T-helper 2 cell treated with Interferon-gamma antibody and Interleukin-4, amounts not matched to agents 5 μg/mL and 100 μg/mL, for 36 hours (primary cell): ENCODE measurements around the gene CD44.
"Not testable (repeated sequence)": the region's sequence is repeated elsewhere in the genome, so short reads cannot be mapped to it uniquely, and the experiment has no call there.

Source experiments
- DNase-seq: peaks from one replicate; pipeline ENCODE4 v3.0.0; 2021; ENCODE audit warnings: low spot score
- H3K27ac Mint-ChIP-seq: one replicate; pipeline ENCODE4 v1.8.0; 2021; ENCODE audit warnings: mild to moderate bottlenecking, mixed read lengths
- H3K27me3 Mint-ChIP-seq: one replicate; pipeline ENCODE4 v1.8.0; 2021; ENCODE audit warnings: low read depth, mixed read lengths
- H3K36me3 Mint-ChIP-seq: one replicate; pipeline ENCODE4 v1.8.0; 2021; ENCODE audit warnings: low read depth, mixed read lengths
- H3K4me1 Mint-ChIP-seq: one replicate; pipeline ENCODE4 v1.8.0; 2021; ENCODE audit warnings: low read depth, mixed read lengths
- H3K4me3 Mint-ChIP-seq: one replicate; pipeline ENCODE4 v1.8.0; 2022; ENCODE audit warnings: mild to moderate bottlenecking, moderate library complexity, mixed read lengths
- H3K9me3 Mint-ChIP-seq: one replicate; pipeline ENCODE4 v1.8.0; 2021; ENCODE audit warnings: mixed read lengths

The CD44 gene

GRCh38 chr11:35105319-35106079 lies 33.5 kb upstream of the CD44 start:
- Mint-ChIP-seq H3K36me3 (peaks cover 2% of the 10 kb centered on the region), H3K4me3 (no peak overlapping the region), H3K9me3 (no peaks in the 10 kb centered on the region), H3K4me1 (peaks cover 21% of the 10 kb centered on the region), H3K27ac (no peak overlapping the region), H3K27me3 (peaks cover 17% of the 10 kb centered on the region)
- no peak for DNase-seq

- H3K27ac Mint-ChIP-seq, result no peak overlapping the region
- H3K9me3 Mint-ChIP-seq, result no peaks in the 10 kb centered on the region
- DNase-seq, result no peak
- peaks cover 17% of the 10 kb centered on the region for H3K27me3 Mint-ChIP-seq
- H3K4me1 Mint-ChIP-seq, result peaks cover 31% of the 10 kb centered on the region
- H3K36me3 Mint-ChIP-seq, result peaks cover 2% of the 10 kb centered on the region
- peak overlapping the region; percentile 3 for H3K4me3 Mint-ChIP-seq
Measured at GRCh38 chr11:35106595-35106994, 32.4 kb upstream of the CD44 start.

- Mint-ChIP-seq H3K4me3 (no peak overlapping the region), H3K4me1 (peaks cover 37% of the 10 kb centered on the region), H3K27ac (no peak overlapping the region), H3K36me3 (peaks cover 2% of the 10 kb centered on the region), H3K27me3 (peaks cover 13% of the 10 kb centered on the region), H3K9me3 (no peaks in the 10 kb centered on the region)
- DNase-seq, result no peak
Measured at GRCh38 chr11:35107861-35108260, 31.1 kb upstream of the CD44 start.

- not testable (repeated sequence) for H3K36me3 Mint-ChIP-seq, H3K4me3 Mint-ChIP-seq, DNase-seq, H3K9me3 Mint-ChIP-seq, H3K27ac Mint-ChIP-seq
- Mint-ChIP-seq H3K27me3 (peaks cover 18% of the 10 kb centered on the region), H3K4me1 (peaks cover 37% of the 10 kb centered on the region)
Measured at GRCh38 chr11:35108336-35108735, 30.6 kb upstream of the CD44 start.

GRCh38 chr11:35109041-35109440 lies 29.9 kb upstream of the CD44 start:
- Mint-ChIP-seq H3K9me3 (no peaks in the 10 kb centered on the region), H3K4me3 (no peak overlapping the region), H3K36me3 (peaks cover 2% of the 10 kb centered on the region), H3K27me3 (peaks cover 22% of the 10 kb centered on the region), H3K27ac (no peak overlapping the region), H3K4me1 (peaks cover 37% of the 10 kb centered on the region)
- no peak for DNase-seq

- Mint-ChIP-seq H3K4me1 (peaks cover 37% of the 10 kb centered on the region), H3K9me3 (no peaks in the 10 kb centered on the region), H3K4me3 (no peak overlapping the region), H3K27ac (no peak overlapping the region), H3K36me3 (peaks cover 2% of the 10 kb centered on the region), H3K27me3 (peaks cover 26% of the 10 kb centered on the region)
- DNase-seq, result no peak
Measured at GRCh38 chr11:35109827-35110226, 29.1 kb upstream of the CD44 start.

- Mint-ChIP-seq H3K36me3 (peaks cover 2% of the 10 kb centered on the region), H3K27me3 (peaks cover 30% of the 10 kb centered on the region), H3K27ac (peak overlapping the region; percentile 28), H3K4me3 (peak overlapping the region; percentile 20), H3K9me3 (no peaks in the 10 kb centered on the region), H3K4me1 (peaks cover 29% of the 10 kb centered on the region)
- no peak for DNase-seq
Measured at GRCh38 chr11:35111161-35112055, 27.6 kb upstream of the CD44 start.

- peaks cover 2% of the 10 kb centered on the region for H3K36me3 Mint-ChIP-seq
- DNase-seq, result no peak
- H3K27ac Mint-ChIP-seq, result no peak overlapping the region
- H3K27me3 Mint-ChIP-seq, result peaks cover 34% of the 10 kb centered on the region
- H3K9me3 Mint-ChIP-seq, result no peaks in the 10 kb centered on the region
- peaks cover 23% of the 10 kb centered on the region for H3K4me1 Mint-ChIP-seq
- H3K4me3 Mint-ChIP-seq, result no peak overlapping the region
Measured at GRCh38 chr11:35112056-35112845, 26.7 kb upstream of the CD44 start.

- Mint-ChIP-seq H3K27me3 (peaks cover 39% of the 10 kb centered on the region), H3K4me3 (no peak overlapping the region), H3K4me1 (peaks cover 20% of the 10 kb centered on the region), H3K36me3 (peaks cover 2% of the 10 kb centered on the region), H3K27ac (no peak overlapping the region), H3K9me3 (no peaks in the 10 kb centered on the region)
- DNase-seq, result no peak
Measured at GRCh38 chr11:35112846-35113105, 26.2 kb upstream of the CD44 start.

GRCh38 chr11:35114906-35115687 lies 23.9 kb upstream of the CD44 start:
- peaks cover 25% of the 10 kb centered on the region for H3K4me1 Mint-ChIP-seq
- no peak overlapping the region for H3K27ac Mint-ChIP-seq
- H3K9me3 Mint-ChIP-seq, result peaks cover 3% of the 10 kb centered on the region
- no peak overlapping the region for H3K4me3 Mint-ChIP-seq
- H3K36me3 Mint-ChIP-seq, result peaks cover 2% of the 10 kb centered on the region
- H3K27me3 Mint-ChIP-seq, result peaks cover 61% of the 10 kb centered on the region
- no peak for DNase-seq

GRCh38 chr11:35115688-35116030 lies 23.3 kb upstream of the CD44 start:
- H3K27me3 Mint-ChIP-seq, result peaks cover 66% of the 10 kb centered on the region
- no peak for DNase-seq
- peaks cover 23% of the 10 kb centered on the region for H3K4me1 Mint-ChIP-seq
- peaks cover 2% of the 10 kb centered on the region for H3K36me3 Mint-ChIP-seq
- H3K27ac Mint-ChIP-seq, result no peak overlapping the region
- H3K4me3 Mint-ChIP-seq, result no peak overlapping the region
- H3K9me3 Mint-ChIP-seq, result peaks cover 6% of the 10 kb centered on the region

- peaks cover 71% of the 10 kb centered on the region for H3K27me3 Mint-ChIP-seq
- H3K27ac Mint-ChIP-seq, result no peak overlapping the region
- H3K36me3 Mint-ChIP-seq, result peaks cover 3% of the 10 kb centered on the region
- H3K4me3 Mint-ChIP-seq, result no peak overlapping the region
- no peak for DNase-seq
- peaks cover 9% of the 10 kb centered on the region for H3K9me3 Mint-ChIP-seq
- peaks cover 20% of the 10 kb centered on the region for H3K4me1 Mint-ChIP-seq
Measured at GRCh38 chr11:35116245-35116644, 22.7 kb upstream of the CD44 start.

GRCh38 chr11:35116762-35117640 lies 22.0 kb upstream of the CD44 start:
- Mint-ChIP-seq H3K36me3 (peaks cover 5% of the 10 kb centered on the region), H3K9me3 (peaks cover 15% of the 10 kb centered on the region), H3K27ac (no peak overlapping the region), H3K4me3 (no peak overlapping the region), H3K27me3 (peaks cover 75% of the 10 kb centered on the region), H3K4me1 (peaks cover 21% of the 10 kb centered on the region)
- no peak for DNase-seq
